Activated CD4-positive, alpha-beta T cell treated with anti-CD3 and anti-CD28 coated beads for 36 hours (primary cell): Measurements from ENCODE around the gene ELF2. TPM values are rescaled to one million over a fixed set of nuclear protein-coding genes. Genes with fewer than 3 reads are reported as not detected.
"Not testable (repeated sequence)": the region's sequence is repeated elsewhere in the genome, so short reads cannot be mapped to it uniquely, and the experiment has no call there.

ENCODE experiments used
- ATAC-seq: fragments of 200-7000 bp; cut with Tn5 transposase; one replicate; pipeline ENCODE4 v1.10.0; 2021; ENCODE audit warnings: mild to moderate bottlenecking, moderate library complexity
- CTCF ChIA-PET: fragments of 350-600 bp; sonication (Branson Sonifier 250); formaldehyde crosslinking; loops from one replicate; lab custom pipeline; 2021; ENCODE audit warnings: antibody characterized with exemption; lab: Charles Lee
- POLR2A ChIA-PET: fragments of 350-600 bp; sonication (Branson Sonifier 250); formaldehyde crosslinking; loops from one replicate; lab custom pipeline; 2021; ENCODE audit warnings: antibody characterized with exemption, inconsistent platforms; lab: Charles Lee
- DNase-seq: peaks from one replicate; pipeline ENCODE4 v3.0.0-alpha.2; 2020
- H3K27ac Mint-ChIP-seq: one replicate; pipeline ENCODE4 v1.8.0; 2021; ENCODE audit warnings: mixed read lengths
- H3K27me3 Mint-ChIP-seq: one replicate; pipeline ENCODE4 v1.8.0; 2021; ENCODE audit warnings: mixed read lengths
- H3K36me3 Mint-ChIP-seq: one replicate; pipeline ENCODE4 v1.8.0; 2021; ENCODE audit warnings: low read depth, mixed read lengths
- H3K4me1 Mint-ChIP-seq: one replicate; pipeline ENCODE4 v1.8.0; 2021; ENCODE audit warnings: mixed read lengths
- H3K4me3 Mint-ChIP-seq: one replicate; pipeline ENCODE4 v1.8.0; 2021; ENCODE audit warnings: mild to moderate bottlenecking, moderate library complexity, mixed read lengths
- H3K9me3 Mint-ChIP-seq: one replicate; pipeline ENCODE4 v1.8.0; 2021; ENCODE audit warnings: low read depth, mixed read lengths
- intact Hi-C, 2 experiments: fragments of 100-400 bp; cut with DNase I in 1 of 2; cut with micrococcal nuclease in 1 of 2; formaldehyde crosslinking; loops; one replicate each; pipeline versions ENCODE4 v1.14.2 to v1.15.1; 2022 to 2024; cut with DNase I, micrococcal nuclease
- total RNA-seq, 2 experiments: library from RNA; stranded (reverse); gene quantifications; one replicate each; pipeline ENCODE4 v1.2.3, GENCODE V29; 2021

The ELF2 gene
- total RNA-seq, 2 experiments from 2014 or later = 26.2 to 33.4 TPM

GRCh38 chr4:139144161-139144859 is 32.7 kb downstream of the ELF2 start:
- peaks cover 10% of the 10 kb centered on the region for H3K9me3 Mint-ChIP-seq
- peaks cover 12% of the 10 kb centered on the region for H3K4me1 Mint-ChIP-seq
- ChIA-PET CTCF (no interaction called here), POLR2A (no interaction called here)
- ATAC-seq (no peak), DNase-seq (no peak)
- intact Hi-C loops = no loop called here
- H3K27me3 Mint-ChIP-seq = no peaks in the 10 kb centered on the region
- peaks cover 9% of the 10 kb centered on the region for H3K36me3 Mint-ChIP-seq
- no peak overlapping the region for H3K4me3 Mint-ChIP-seq
- H3K27ac Mint-ChIP-seq = no peak overlapping the region

DNA sequence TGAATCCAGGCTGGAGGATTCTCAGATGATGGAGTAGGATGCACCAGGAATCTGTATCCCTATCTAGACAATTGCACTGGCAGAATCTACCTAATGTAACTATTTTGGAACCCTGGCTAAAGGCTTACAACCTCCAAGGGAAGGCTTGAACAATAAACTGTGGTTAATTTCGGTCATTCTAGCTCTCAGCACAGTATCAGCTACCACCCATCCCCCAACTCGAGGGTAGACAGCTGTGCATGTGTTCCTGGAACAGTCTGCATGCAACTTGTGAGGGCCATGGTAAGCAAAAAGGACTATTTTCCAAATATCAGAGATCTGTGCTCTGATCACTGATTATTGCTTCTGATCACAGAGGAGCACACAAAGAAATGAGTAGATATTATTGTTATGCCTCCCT is 34.0 kb downstream of the ELF2 start:
- peaks cover 10% of the 10 kb centered on the region for H3K9me3 Mint-ChIP-seq
- H3K4me1 Mint-ChIP-seq = peaks cover 12% of the 10 kb centered on the region
- ATAC-seq (no peak), DNase-seq (no peak)
- H3K36me3 Mint-ChIP-seq = peaks cover 9% of the 10 kb centered on the region
- CTCF ChIA-PET = no interaction called here
- H3K27me3 Mint-ChIP-seq = no peaks in the 10 kb centered on the region
- no peak overlapping the region for H3K27ac Mint-ChIP-seq
- POLR2A ChIA-PET = no interaction called here
- intact Hi-C loops = no loop called here
- no peak overlapping the region for H3K4me3 Mint-ChIP-seq

DNA sequence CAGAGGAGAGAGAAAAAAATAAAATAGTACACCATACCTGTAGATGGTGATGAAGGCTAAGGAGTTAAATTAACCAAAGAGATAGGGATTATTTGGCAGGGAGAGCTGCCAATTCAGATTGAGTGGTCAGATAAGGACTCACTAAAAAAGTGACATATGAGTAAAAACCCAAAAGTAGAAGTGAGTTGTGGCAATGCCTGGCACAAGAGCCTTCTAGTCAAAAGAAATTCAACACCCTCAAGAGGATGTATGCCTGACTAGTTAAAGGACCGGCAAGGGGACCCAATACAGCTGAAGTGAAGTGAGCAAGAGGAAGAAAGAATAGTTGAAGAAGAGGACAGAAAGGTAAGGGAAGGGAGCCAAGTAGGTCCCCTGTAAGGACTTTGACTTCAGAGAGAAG is 34.9 kb downstream of the ELF2 start:
- ATAC-seq = peak; percentile 9
- Mint-ChIP-seq H3K4me3 (no peak overlapping the region), H3K9me3 (peaks cover 10% of the 10 kb centered on the region), H3K4me1 (peaks cover 10% of the 10 kb centered on the region), H3K27ac (no peak overlapping the region), H3K27me3 (no peaks in the 10 kb centered on the region), H3K36me3 (peaks cover 7% of the 10 kb centered on the region)
- DNase-seq = no peak
- ChIA-PET POLR2A (no interaction called here), CTCF (no interaction called here)
- intact Hi-C loops = no loop called here

DNA sequence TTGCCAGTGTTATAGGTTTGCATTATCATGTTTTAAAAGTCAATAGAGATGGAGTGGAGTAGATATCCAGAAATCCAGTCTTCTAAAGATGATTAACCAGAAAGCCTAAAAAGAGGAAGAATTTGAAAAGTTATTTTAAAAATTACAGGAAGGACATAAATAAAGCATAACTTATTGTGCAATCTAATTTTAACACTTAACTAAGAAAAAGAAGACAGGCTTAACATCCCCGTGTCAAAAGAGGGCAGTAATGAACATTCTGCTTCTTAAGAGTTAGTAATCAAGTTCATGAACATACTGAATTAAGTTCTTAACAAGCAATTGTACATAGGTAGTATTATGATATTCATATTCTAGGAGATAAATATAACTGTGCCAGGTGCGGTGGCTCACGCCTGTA is 39.3 kb downstream of the ELF2 start:
- no peak for ATAC-seq
- ChIA-PET CTCF (no interaction called here), POLR2A (no interaction called here)
- DNase-seq = no peak
- Mint-ChIP-seq H3K36me3 (peaks cover 5% of the 10 kb centered on the region), H3K27me3 (no peaks in the 10 kb centered on the region), H3K27ac (no peak overlapping the region), H3K4me1 (peaks cover 4% of the 10 kb centered on the region), H3K4me3 (no peak overlapping the region), H3K9me3 (no peaks in the 10 kb centered on the region)
- intact Hi-C loops = no loop called here

DNA sequence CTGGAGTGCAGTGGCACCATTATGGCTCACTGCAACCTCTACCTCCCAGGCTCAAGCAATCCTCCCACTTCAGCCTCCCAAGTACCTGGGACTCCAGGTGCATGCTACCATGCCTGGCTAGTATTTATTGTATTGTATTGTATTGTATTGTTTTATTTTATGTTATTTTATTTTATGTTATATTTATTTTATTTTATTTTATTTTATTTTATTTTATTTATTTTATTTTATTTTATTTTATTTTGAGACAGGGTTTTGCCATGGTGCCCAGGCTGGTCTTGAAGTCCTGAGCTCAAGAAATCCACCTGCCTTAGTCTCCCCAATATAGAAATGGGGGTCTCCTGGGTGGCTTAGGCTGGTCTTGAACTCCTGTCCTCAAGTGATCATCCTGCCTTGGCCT is 42.6 kb downstream of the ELF2 start:
- Mint-ChIP-seq H3K36me3 (peaks cover 5% of the 10 kb centered on the region), H3K27ac (no peak overlapping the region), H3K9me3 (no peaks in the 10 kb centered on the region), H3K4me3 (no peak overlapping the region), H3K4me1 (no peaks in the 10 kb centered on the region), H3K27me3 (no peaks in the 10 kb centered on the region)
- POLR2A ChIA-PET = interaction anchor here (0.6 kb wide), 1 partner anchor 77 kb away, joined by 3 read pairs; no protein-coding TSS in a partner anchor
- intact Hi-C loops = no loop called here
- DNase-seq = no peak
- CTCF ChIA-PET = no interaction called here
- ATAC-seq = no peak

- Mint-ChIP-seq H3K27me3 (no peaks in the 10 kb centered on the region), H3K4me3 (no peak overlapping the region), H3K27ac (no peak overlapping the region), H3K4me1 (peaks cover 3% of the 10 kb centered on the region), H3K9me3 (no peaks in the 10 kb centered on the region), H3K36me3 (peaks cover 5% of the 10 kb centered on the region)
- DNase-seq (no peak), ATAC-seq (no peak)
- intact Hi-C loops = no loop called here
- ChIA-PET CTCF (interaction anchor here (0.6 to 0.7 kb wide), 2 partner anchors 27 to 939 kb away, joined by 3 to 5 read pairs; no protein-coding TSS in a partner anchor), POLR2A (no interaction called here)
Measured at GRCh38 chr4:139131209-139131870, 45.7 kb downstream of the ELF2 start.

- Mint-ChIP-seq H3K36me3 (no peaks in the 10 kb centered on the region), H3K27ac (no peak overlapping the region), H3K9me3 (no peaks in the 10 kb centered on the region), H3K4me1 (peaks cover 3% of the 10 kb centered on the region), H3K4me3 (no peak overlapping the region), H3K27me3 (no peaks in the 10 kb centered on the region)
- ATAC-seq = no peak
- intact Hi-C loops = no loop called here
- POLR2A ChIA-PET = no interaction called here
- no peak for DNase-seq
- CTCF ChIA-PET = interaction anchor here (0.6 kb wide), 1 partner anchor 310 kb away, joined by 3 read pairs; no protein-coding TSS in a partner anchor
Measured at GRCh38 chr4:139129206-139129605, 47.8 kb downstream of the ELF2 start.

DNA sequence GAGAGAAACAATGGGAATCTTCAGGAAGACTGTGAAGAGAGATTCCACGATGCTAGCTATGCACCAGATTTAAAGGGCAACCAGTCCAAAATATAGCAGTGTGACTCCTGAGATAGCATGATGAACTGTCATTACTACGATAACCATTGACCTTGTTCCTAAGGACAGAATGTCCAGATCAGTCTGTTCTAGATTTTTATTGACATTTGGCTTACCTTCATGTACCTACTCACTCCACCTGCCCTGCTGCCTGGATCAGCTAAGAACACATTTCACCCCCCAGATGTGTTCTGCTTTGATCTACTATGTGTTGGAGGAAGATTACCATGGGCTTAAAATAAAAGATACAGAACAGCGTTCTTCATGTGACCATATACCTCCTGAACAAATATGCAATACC is 50.1 kb downstream of the ELF2 start:
- POLR2A ChIA-PET = no interaction called here
- Mint-ChIP-seq H3K36me3 (no peaks in the 10 kb centered on the region), H3K4me1 (peaks cover 3% of the 10 kb centered on the region), H3K9me3 (no peaks in the 10 kb centered on the region), H3K27me3 (no peaks in the 10 kb centered on the region), H3K27ac (no peak overlapping the region), H3K4me3 (no peak overlapping the region)
- intact Hi-C loops = no loop called here
- DNase-seq (no peak), ATAC-seq (no peak)
- CTCF ChIA-PET = interaction anchor here (0.6 kb wide), 1 partner anchor 94 kb away, joined by 5 read pairs; no protein-coding TSS in a partner anchor

GRCh38 chr4:139123910-139124309 is 53.1 kb downstream of the ELF2 start:
- H3K36me3 Mint-ChIP-seq = no peaks in the 10 kb centered on the region
- ChIA-PET CTCF (interaction anchor here (0.5 to 1.1 kb wide), 2 partner anchors 24 to 1436 kb away, joined by 3 to 6 read pairs; no protein-coding TSS in a partner anchor), POLR2A (no interaction called here)
- H3K27me3 Mint-ChIP-seq = no peaks in the 10 kb centered on the region
- intact Hi-C loops = no loop called here
- ATAC-seq (no peak), DNase-seq (no peak)
- H3K27ac Mint-ChIP-seq = no peak overlapping the region
- H3K4me3 Mint-ChIP-seq = no peak overlapping the region
- H3K4me1 Mint-ChIP-seq = no peaks in the 10 kb centered on the region
- no peaks in the 10 kb centered on the region for H3K9me3 Mint-ChIP-seq

DNA sequence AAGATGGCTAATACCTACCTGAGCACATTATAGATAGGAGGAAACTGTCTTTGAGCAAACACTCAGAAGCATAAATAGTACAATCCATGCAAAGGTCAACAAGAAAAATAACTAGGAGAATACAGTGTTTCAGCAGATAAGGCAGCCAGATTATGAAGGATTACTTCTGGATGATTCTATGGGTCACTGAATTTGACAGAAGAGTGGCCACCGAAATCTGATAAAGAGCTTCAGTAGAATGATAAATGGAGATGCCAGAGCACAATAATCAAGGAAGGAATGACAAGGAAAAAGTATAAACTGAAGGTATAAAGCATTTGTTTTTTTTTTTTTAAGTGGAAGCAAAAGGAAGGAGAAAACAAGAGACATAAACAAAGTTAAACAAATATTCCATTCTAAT is 58.7 kb downstream of the ELF2 start:
- CTCF ChIA-PET = interaction anchor here (0.6 kb wide), 1 partner anchor 70 kb away, joined by 3 read pairs; no protein-coding TSS in a partner anchor
- DNase-seq (no peak), ATAC-seq (no peak)
- no peaks in the 10 kb centered on the region for H3K27me3 Mint-ChIP-seq
- H3K27ac Mint-ChIP-seq = no peak overlapping the region
- H3K36me3 Mint-ChIP-seq = no peaks in the 10 kb centered on the region
- no peak overlapping the region for H3K4me3 Mint-ChIP-seq
- intact Hi-C loops = no loop called here
- POLR2A ChIA-PET = no interaction called here
- H3K4me1 Mint-ChIP-seq = no peaks in the 10 kb centered on the region
- H3K9me3 Mint-ChIP-seq = no peaks in the 10 kb centered on the region

DNA sequence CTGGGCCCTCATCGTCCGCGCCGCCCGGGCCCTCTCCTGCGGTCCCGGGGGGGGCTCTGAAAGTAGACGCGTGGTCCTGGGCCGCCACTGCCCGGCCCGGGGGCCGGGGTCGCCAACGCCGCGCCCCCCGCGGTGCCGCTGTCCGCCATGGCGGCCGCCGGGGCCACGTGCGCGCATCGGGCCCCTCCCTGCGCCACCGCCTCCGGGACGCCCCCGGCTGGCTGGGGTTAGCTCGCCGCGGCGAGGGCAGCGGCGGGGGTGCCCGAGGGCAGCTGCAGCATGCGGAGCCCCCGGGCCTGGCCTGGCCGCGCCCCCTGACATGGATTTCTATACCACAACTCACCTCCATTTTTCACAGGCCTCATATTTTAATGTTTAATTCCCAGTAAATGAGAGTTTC is 61.8 kb downstream of the ELF2 start:
- Mint-ChIP-seq H3K27me3 (no peaks in the 10 kb centered on the region), H3K4me1 (no peaks in the 10 kb centered on the region), H3K36me3 (no peaks in the 10 kb centered on the region), H3K9me3 (no peaks in the 10 kb centered on the region), H3K27ac (no peak overlapping the region), H3K4me3 (no peak overlapping the region)
- ATAC-seq = no peak
- DNase-seq = no peak
- ChIA-PET CTCF (no interaction called here), POLR2A (no interaction called here)
- intact Hi-C loops = no loop called here

DNA sequence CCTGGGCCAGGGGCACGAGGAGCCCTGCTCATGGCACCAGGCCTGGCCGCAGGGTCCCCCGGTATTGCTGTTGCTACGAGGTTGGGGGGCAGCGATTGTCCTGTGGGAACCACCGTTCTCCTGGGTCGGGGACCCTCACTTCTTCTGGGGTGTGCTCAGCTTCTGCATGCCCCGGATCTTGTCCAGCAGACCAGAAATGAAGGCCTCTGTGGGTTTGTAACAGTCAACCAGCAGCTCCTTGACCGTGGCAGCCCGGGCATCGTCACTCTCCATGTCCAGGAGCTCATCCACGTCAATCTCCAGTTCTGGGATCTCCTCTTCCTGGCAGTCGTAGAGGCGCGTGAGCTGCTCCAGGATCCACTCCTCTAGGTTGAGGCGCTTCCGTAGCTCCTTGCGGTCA is 62.2 kb downstream of the ELF2 start:
- H3K4me1 Mint-ChIP-seq, H3K36me3 Mint-ChIP-seq, ATAC-seq, POLR2A ChIA-PET, H3K27ac Mint-ChIP-seq, H3K27me3 Mint-ChIP-seq, DNase-seq, H3K4me3 Mint-ChIP-seq, intact Hi-C loops, CTCF ChIA-PET, H3K9me3 Mint-ChIP-seq: not testable (repeated sequence)
